ENCODE data around the gene COL7A1. TPM values are rescaled to one million over a fixed set of nuclear protein-coding genes. Genes with fewer than 3 reads are reported as not detected.

Gene COL7A1
- total RNA-seq, 1 donor from 2014 or later: 2.1 TPM

DNA sequence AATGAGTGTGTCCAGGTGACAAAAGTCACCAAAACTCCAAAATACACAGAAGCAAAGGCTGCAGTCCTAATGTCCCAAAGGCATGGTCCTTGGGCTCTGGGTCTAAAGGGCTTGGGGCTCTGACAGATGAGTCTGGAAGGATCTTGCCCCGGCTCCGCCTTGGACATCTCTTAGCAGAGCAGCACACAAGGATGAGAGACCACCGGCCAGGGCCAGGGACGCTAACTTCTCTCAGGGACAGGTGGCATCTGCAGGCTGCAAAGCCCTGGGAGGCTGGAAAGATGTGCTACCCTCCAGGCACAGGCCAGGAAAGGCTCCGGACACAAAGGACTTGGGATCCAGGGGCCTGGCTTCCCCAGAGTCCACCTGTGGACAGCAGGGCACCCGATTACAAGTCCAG is 77.1 kb downstream of the COL7A1 start:
- H3K27ac ChIP-seq (ENCODE audit: low read depth, low read length): no peak overlapping the region
- H3K9ac ChIP-seq (ENCODE audit: low read depth in 1 of 3, low read length in 3 of 3): no peak overlapping the region
- H3K4me3 ChIP-seq (ENCODE audit: low read length in 3 of 3): no peak overlapping the region
- no peaks in the 10 kb centered on the region for H3K9me3 ChIP-seq (ENCODE audit: control insufficient read depth in 3 of 3, low read length in 3 of 3)
- H3K27me3 ChIP-seq (ENCODE audit: control insufficient read depth in 3 of 3, insufficient read depth in 3 of 3, low read length in 3 of 3): no peaks in the 10 kb centered on the region
- no peaks in the 10 kb centered on the region for H3K4me1 ChIP-seq (ENCODE audit: control insufficient read depth in 3 of 3, insufficient read depth in 3 of 3, low read length in 3 of 3)
- H3K36me3 ChIP-seq (ENCODE audit: control insufficient read depth in 3 of 3, insufficient read depth in 3 of 3, low read length in 3 of 3): no peaks in the 10 kb centered on the region

DNA sequence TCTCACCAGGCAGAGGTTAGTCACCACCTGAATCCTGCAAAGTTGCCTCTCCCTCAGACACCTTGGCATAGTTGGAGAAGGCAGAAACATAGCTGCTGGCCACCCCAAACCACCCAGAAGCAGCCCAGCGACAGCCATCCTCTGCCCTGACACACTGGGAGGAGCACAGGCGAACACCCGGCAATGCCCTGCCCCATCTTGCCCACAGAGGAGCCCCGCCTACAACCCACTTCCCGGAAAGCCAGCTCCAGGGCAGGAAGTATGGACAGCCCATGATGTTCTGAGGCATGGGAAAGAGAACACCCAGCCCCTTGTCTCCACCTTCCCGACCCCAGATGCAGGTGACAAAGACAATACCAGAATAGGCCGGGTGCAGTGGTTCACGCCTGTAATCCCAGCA is 78.6 kb downstream of the COL7A1 start:
- no peaks in the 10 kb centered on the region for H3K27me3 ChIP-seq (ENCODE audit: control insufficient read depth in 3 of 3, insufficient read depth in 3 of 3, low read length in 3 of 3)
- no peak overlapping the region for H3K27ac ChIP-seq (ENCODE audit: low read depth, low read length)
- no peaks in the 10 kb centered on the region for H3K9me3 ChIP-seq (ENCODE audit: control insufficient read depth in 3 of 3, low read length in 3 of 3)
- H3K9ac ChIP-seq (ENCODE audit: low read depth in 1 of 3, low read length in 3 of 3): no peak overlapping the region
- H3K4me1 ChIP-seq (ENCODE audit: control insufficient read depth in 3 of 3, insufficient read depth in 3 of 3, low read length in 3 of 3): no peaks in the 10 kb centered on the region
- no peak overlapping the region for H3K4me3 ChIP-seq (ENCODE audit: low read length in 3 of 3)
- no peaks in the 10 kb centered on the region for H3K36me3 ChIP-seq (ENCODE audit: control insufficient read depth in 3 of 3, insufficient read depth in 3 of 3, low read length in 3 of 3)

DNA sequence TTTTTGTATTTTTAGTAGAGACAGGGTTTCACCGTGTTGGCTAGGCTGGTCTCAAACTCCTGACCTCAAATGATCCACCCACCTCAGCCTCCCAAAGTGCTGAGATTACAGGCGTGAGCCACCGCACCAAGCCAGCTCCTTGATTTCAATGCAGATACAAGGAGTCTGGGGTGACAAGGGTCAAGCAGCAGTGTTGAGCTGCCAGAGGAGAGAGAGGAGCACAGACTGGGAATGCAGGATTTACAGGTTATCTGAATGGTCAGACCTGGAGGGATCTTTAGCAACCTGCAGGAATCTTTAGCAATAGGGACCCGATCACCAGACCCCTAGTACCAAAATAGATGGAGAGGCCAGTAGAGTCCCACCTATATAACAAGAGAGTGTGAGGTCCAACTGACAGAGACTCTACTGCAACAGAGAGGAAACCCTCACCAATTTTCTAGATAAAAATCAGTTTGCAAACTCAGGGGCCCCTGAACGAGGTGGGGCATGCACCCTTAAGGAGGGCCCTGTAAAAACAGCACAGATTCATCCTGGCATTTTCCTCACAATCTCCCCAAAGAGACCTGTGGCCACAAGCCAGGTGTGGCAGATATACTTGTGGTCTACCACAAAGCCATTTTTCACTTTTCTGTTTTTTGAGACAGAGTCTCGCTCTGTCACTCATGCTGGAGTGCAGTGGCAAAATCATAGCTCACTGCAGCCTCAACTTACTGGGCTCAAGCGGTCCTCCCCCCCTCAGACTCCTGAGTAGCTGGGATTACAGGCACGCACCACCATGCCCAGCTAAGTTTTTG is 80.5 kb downstream of the COL7A1 start:
- H3K4me3 ChIP-seq (ENCODE audit: low read length in 3 of 3): no peak overlapping the region
- no peaks in the 10 kb centered on the region for H3K36me3 ChIP-seq (ENCODE audit: control insufficient read depth in 3 of 3, insufficient read depth in 3 of 3, low read length in 3 of 3)
- H3K27ac ChIP-seq (ENCODE audit: low read depth, low read length): no peak overlapping the region
- H3K9me3 ChIP-seq (ENCODE audit: control insufficient read depth in 3 of 3, low read length in 3 of 3): no peaks in the 10 kb centered on the region
- no peaks in the 10 kb centered on the region for H3K4me1 ChIP-seq (ENCODE audit: control insufficient read depth in 3 of 3, insufficient read depth in 3 of 3, low read length in 3 of 3)
- H3K27me3 ChIP-seq (ENCODE audit: control insufficient read depth in 3 of 3, insufficient read depth in 3 of 3, low read length in 3 of 3): no peaks in the 10 kb centered on the region
- no peak overlapping the region for H3K9ac ChIP-seq (ENCODE audit: low read depth in 1 of 3, low read length in 3 of 3)

Small RNA genes lying within 50 kb of the gene (small RNA-seq; reads per million reads assigned to genes)
- not detected for gene MIR6823

Other genes with a start within 250 kb of the COL7A1 start
- gene FBXW12, start 223.1 kb downstream of the COL7A1 start, total RNA-seq: 0.52 TPM
- gene PLXNB1, start 165.2 kb downstream of the COL7A1 start, total RNA-seq: 11.5 TPM
- 9.9 TPM for gene CCDC51, start 155.2 kb downstream of the COL7A1 start, total RNA-seq
- 157 TPM for gene TMA7, start 155.1 kb downstream of the COL7A1 start, total RNA-seq
- 4.7 TPM for gene ATRIP, start 148.6 kb downstream of the COL7A1 start, total RNA-seq
- gene SHISA5, start 91.2 kb downstream of the COL7A1 start, total RNA-seq: 32.4 TPM
- gene PFKFB4, start 38.5 kb downstream of the COL7A1 start, total RNA-seq: 8.4 TPM
- not detected for gene UCN2, start 31.5 kb downstream of the COL7A1 start, total RNA-seq
- gene UQCRC1, start 14.3 kb upstream of the COL7A1 start, total RNA-seq: 182 TPM
- not detected for gene TMEM89, start 26.4 kb upstream of the COL7A1 start, total RNA-seq
- 9.4 TPM for gene SLC26A6, start 40.1 kb upstream of the COL7A1 start, total RNA-seq
- gene CELSR3, start 67.6 kb upstream of the COL7A1 start, total RNA-seq: under 0.01 TPM
- gene NCKIPSD, start 90.6 kb upstream of the COL7A1 start, total RNA-seq: 3.1 TPM
- 33.9 TPM for gene IP6K2, start 121.9 kb upstream of the COL7A1 start, total RNA-seq